Gastrocnemius medialis (tissue), 4 donors: Measurements from ENCODE around the gene BACE2. TPM values are rescaled to one million over a fixed set of nuclear protein-coding genes. Genes with fewer than 3 reads are reported as not detected.

Experiments used
- ATAC-seq, 2 donors: fragments of 150-250 bp; one replicate each; pipeline ENCODE4 v1.9.1; 2016
- DNase-seq, 2 donors: peaks; one replicate each; pipeline ENCODE4 v3.0.0-alpha.2; 2019
- H3K27ac ChIP-seq, 4 donors: fragments of 200-600 bp; sonication (generic); 1 replicate in 1 of 4; 2 replicates in 3 of 4; pipeline ENCODE4 v1.5.1; 2016 to 2018; ENCODE audit warnings: mild to moderate bottlenecking in 2 of 4, moderate library complexity in 1 of 4
- H3K27me3 ChIP-seq, 3 donors: fragments of 200-600 bp; sonication (generic) in 2 of 3; 1 replicate in 1 of 3; 2 replicates in 2 of 3; pipeline versions ENCODE4 v1.5.1 to v1.6.0; 2016 to 2019; ENCODE audit warnings: mild to moderate bottlenecking in 1 of 3, moderate library complexity in 1 of 3
- H3K36me3 ChIP-seq, 2 donors: fragments of 200-600 bp; sonication (generic) in 1 of 2; one replicate each; pipeline ENCODE4 v1.5.1; 2017 to 2018
- H3K4me1 ChIP-seq, 2 donors: fragments of 200-600 bp; sonication (generic) in 1 of 2; one replicate each; pipeline ENCODE4 v1.5.1; 2016 to 2017; ENCODE audit warnings: mild to moderate bottlenecking in 2 of 2
- H3K4me3 ChIP-seq, 4 donors: fragments of 200-600 bp; sonication (generic) in 3 of 4; 1 replicate in 1 of 4; 2 replicates in 3 of 4; pipeline ENCODE4 v1.5.1; 2016 to 2019; ENCODE audit warnings: mild to moderate bottlenecking in 2 of 4
- H3K9me3 ChIP-seq, 3 donors: fragments of 200-600 bp; sonication (generic) in 2 of 3; 1 replicate in 1 of 3; 2 replicates in 2 of 3; pipeline ENCODE4 v1.5.1; 2016 to 2019
- CTCF ChIP-seq, 5 experiments: fragments of 450-650 bp in 3 of 5; fragments of 200-600 bp in 2 of 5; sonication (generic) in 2 of 5; IDR thresholded peaks in 4 of 5; conservative IDR thresholded peaks in 1 of 5; 1 replicate in 4 of 5; 2 replicates in 1 of 5; pipeline ENCODE4 v1.5.1; 2016 to 2019; ENCODE audit warnings: antibody characterized with exemption in 5 of 5, mild to moderate bottlenecking in 3 of 5, moderate library complexity in 3 of 5
- POLR2A ChIP-seq, 2 donors: fragments of 450-650 bp; IDR thresholded peaks; one replicate each; pipeline ENCODE4 v1.6.1; 2017; ENCODE audit warnings: antibody characterized with exemption in 2 of 2, mild to moderate bottlenecking in 2 of 2, moderate library complexity in 2 of 2
- in situ Hi-C, 4 donors: fragments of 200-750 bp; cut with MboI; loops; one replicate each; pipeline versions ENCODE4 v1.15.0 to v1.8.0; 2017; ENCODE audit warnings: low sequenced_read_pairs in 4 of 4
- intact Hi-C: fragments of 100-400 bp; cut with DNase I; formaldehyde crosslinking; loops from one replicate; pipeline ENCODE4 v1.15.1; 2023; ENCODE audit warnings: low total_unique reads
- total RNA-seq, 4 donors: library from RNA; depleted of rRNA; stranded (reverse); fragments of >200 nt; gene quantifications; one replicate each; pipeline versions ENCODE4 v1.1.0 to v1.2.3, GENCODE V29; 2016

BACE2 gene
- total RNA-seq, 4 donors from 2014 or later: 7.5 to 17.5 (median 9.3) TPM

- TF ChIP-seq POLR2A (IDR thresholded peaks at IDR 0.05) (no peak), CTCF (IDR thresholded peaks at IDR 0.05 in 4 of 5, conservative IDR thresholded peaks at IDR 0.05 in 1 of 5) (no peak)
- no peak for ATAC-seq
- intact Hi-C loops: no loop called here
- Histone ChIP-seq H3K4me1 (peaks cover 0 to 15% of the 10 kb centered on the region in 2 donors), H3K9me3 (no peaks in the 10 kb centered on the region), H3K27ac (no peak overlapping the region), H3K27me3 (no peaks in the 10 kb centered on the region), H3K4me3 (no peak overlapping the region), H3K36me3 (no peaks in the 10 kb centered on the region)
- in situ Hi-C loops: no loop called here
- no peak for DNase-seq
These were observed 45.1 kb downstream of the BACE2 start for GRCh38 chr21:41213021-41213420.

- TF ChIP-seq POLR2A (IDR thresholded peaks at IDR 0.05) (no peak), CTCF (IDR thresholded peaks at IDR 0.05 in 4 of 5, conservative IDR thresholded peaks at IDR 0.05 in 1 of 5) (no peak)
- no peak for ATAC-seq
- DNase-seq: no peak
- no peak overlapping the region for H3K4me3 ChIP-seq
- no peak overlapping the region for H3K27ac ChIP-seq
- H3K27me3 ChIP-seq: no peaks in the 10 kb centered on the region
- intact Hi-C loops (no loop called here), in situ Hi-C loops (no loop called here)
- peaks cover 0 to 12% of the 10 kb centered on the region in 2 donors for H3K4me1 ChIP-seq
- H3K9me3 ChIP-seq: no peaks in the 10 kb centered on the region
- H3K36me3 ChIP-seq: no peaks in the 10 kb centered on the region
These were observed 48.0 kb downstream of the BACE2 start for GRCh38 chr21:41215856-41216408.

DNA sequence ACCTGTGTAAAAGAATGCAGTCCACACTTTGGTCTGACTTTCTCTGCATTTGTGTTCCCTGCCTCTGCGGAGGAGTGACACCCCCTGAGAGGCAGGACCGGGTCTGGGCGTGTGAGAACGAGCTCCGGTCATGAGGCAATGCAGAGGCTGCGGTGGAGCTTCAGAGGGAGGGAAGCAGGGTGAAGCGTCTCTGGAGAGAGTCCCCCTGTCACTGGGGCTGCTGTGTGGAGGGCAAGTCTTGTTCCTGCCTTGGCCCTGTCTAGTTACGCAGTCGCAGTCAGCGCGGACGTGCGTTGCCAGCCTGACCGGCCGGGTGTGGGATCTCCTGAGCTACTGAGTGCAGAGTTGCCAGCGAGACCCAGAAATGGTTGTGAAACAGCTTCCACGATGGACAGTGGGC, 48.5 kb downstream of the BACE2 start:
- ATAC-seq: no peak

DNA sequence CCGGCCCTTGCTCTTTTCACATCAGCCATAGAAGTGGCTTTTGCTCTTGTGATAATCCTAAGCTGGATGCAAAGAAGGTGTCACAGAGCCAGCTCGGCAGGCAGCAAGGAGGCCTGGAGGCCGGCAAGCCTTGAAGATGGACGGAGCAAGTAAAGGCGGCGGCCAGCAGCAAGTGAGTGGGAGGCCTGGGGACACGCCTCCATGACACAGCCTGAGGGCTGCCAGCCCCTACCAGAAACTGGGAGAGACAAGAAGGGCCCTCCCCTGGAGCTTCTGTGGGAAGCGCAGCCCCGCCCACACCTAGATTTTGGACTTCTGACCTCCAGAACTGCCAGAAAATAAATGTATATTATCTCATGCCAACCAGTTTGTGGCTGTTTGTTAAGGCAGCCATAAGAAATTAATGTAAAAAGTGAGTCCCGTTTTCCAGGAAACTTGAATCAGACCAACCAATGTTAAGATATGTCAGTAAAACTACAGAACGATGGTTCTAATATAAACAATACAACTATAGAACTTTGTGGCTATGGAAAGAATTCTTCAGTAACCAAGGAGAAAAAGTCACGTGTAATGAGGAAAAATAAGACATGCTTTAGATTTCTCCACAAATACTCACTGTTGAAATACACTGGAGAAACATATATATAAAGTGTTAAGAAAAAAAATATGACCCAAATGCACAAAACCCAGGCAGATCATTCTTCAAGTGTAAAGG, 49.9 kb downstream of the BACE2 start:
- ATAC-seq (no peak), DNase-seq (no peak)
- peaks cover 0 to 8% of the 10 kb centered on the region in 2 donors for H3K4me1 ChIP-seq
- intact Hi-C loops: no loop called here
- H3K9me3 ChIP-seq: no peaks in the 10 kb centered on the region
- no peaks in the 10 kb centered on the region for H3K27me3 ChIP-seq
- TF ChIP-seq CTCF (IDR thresholded peaks at IDR 0.05 in 4 of 5, conservative IDR thresholded peaks at IDR 0.05 in 1 of 5) (no peak), POLR2A (IDR thresholded peaks at IDR 0.05) (no peak)
- in situ Hi-C loops: no loop called here
- H3K27ac ChIP-seq: no peak overlapping the region
- H3K4me3 ChIP-seq: no peak overlapping the region
- no peaks in the 10 kb centered on the region for H3K36me3 ChIP-seq

More for the DNA sequence above, 48.5 kb downstream of the BACE2 start:
- intact Hi-C loops (no loop called here), in situ Hi-C loops (no loop called here)
- no peak overlapping the region for H3K27ac ChIP-seq
- DNase-seq: no peak
- H3K4me3 ChIP-seq: no peak overlapping the region
- no peaks in the 10 kb centered on the region for H3K27me3 ChIP-seq
- no peak for TF ChIP-seq CTCF (IDR thresholded peaks at IDR 0.05 in 4 of 5, conservative IDR thresholded peaks at IDR 0.05 in 1 of 5)
- no peak for TF ChIP-seq POLR2A (IDR thresholded peaks at IDR 0.05)
- peaks cover 0 to 12% of the 10 kb centered on the region in 2 donors for H3K4me1 ChIP-seq
- no peaks in the 10 kb centered on the region for H3K36me3 ChIP-seq
- H3K9me3 ChIP-seq: no peaks in the 10 kb centered on the region
